HG02798 (cell line): ENCODE data around the gene CSF1R.

ENCODE experiments used
- ATAC-seq: cut with Tn5 transposase; IDR thresholded peaks from one replicate; pipeline ENCODE4 v1.9.1; 2021; ENCODE audit warnings: mild to moderate bottlenecking; ENCODE audit not compliant: unreplicated experiment, poor library complexity

The CSF1R gene

GRCh38 chr5:150075233-150075632 lies 11.1 kb downstream of the CSF1R start:
- no peak for ATAC-seq

- ATAC-seq = no peak
Observed at GRCh38 chr5:150073677-150074076, 12.7 kb downstream of the CSF1R start.

GRCh38 chr5:150073086-150073625 lies 13.2 kb downstream of the CSF1R start:
- ATAC-seq = no peak

DNA sequence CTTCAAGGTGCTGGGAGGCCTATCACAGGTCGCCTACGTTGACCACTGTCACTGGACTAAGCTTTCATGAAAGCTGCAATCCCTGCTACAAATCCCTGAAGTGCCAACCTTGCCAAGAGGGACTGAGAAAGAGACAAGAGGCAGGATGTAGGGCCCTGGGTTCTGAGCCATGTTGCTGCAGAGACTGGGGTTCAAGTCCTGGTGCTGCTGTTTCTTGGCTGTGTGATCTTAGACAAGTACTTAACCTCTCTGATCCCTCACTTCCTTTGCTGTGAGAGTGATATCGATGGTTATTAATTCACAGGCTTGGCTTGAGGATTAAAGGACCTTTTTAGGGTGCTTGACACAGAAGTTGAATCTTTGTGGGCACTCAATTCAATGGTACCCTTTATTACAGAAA lies 15.5 kb downstream of the CSF1R start:
- no peak for ATAC-seq

DNA sequence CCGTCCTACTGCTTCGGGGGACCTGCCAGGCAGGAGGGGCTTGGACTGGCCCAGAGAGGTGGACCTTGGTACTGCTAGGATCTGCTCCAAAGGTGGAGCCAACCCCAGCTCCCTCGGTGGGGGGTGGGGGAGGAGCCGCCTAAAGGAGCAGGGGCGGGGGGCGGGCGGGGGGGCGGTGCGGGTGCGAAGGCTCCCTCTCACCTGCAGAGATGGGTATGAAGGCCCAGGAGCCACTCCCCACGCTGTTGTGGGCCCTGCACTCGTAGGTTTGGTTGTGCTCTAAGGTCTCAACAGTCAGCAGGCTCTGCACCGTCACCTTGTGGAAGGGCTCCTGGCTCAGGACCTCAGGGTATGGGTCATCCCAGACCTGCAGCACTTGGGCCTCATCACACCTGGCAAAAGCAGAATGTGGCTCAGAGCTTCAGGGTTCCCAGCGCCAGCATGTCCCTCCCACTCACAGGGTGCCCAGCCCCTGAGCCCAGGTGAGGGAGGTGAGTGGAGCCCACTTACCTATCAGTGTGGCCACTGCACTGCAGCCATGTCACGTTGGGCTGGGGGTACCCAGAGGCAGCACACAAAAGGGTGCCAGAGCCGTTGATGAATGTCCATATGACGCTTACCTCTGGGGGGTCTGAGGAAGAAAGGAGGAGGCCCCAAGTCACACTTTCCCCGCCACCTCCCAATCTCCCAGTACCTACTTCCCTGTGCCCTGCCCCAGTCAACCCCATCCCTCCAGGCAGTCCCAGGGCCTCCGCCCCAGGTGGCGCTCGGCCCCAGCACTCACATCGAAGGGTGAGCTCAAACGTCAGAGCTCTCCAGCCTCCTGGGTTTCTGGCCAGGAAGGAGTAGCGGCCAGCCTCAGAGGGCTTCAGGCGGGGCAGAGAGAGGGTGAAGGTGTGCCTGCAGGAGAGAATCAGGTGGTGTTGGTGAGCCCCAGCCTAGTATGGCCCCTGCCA lies 16.4 kb downstream of the CSF1R start:
- no peak for ATAC-seq

DNA sequence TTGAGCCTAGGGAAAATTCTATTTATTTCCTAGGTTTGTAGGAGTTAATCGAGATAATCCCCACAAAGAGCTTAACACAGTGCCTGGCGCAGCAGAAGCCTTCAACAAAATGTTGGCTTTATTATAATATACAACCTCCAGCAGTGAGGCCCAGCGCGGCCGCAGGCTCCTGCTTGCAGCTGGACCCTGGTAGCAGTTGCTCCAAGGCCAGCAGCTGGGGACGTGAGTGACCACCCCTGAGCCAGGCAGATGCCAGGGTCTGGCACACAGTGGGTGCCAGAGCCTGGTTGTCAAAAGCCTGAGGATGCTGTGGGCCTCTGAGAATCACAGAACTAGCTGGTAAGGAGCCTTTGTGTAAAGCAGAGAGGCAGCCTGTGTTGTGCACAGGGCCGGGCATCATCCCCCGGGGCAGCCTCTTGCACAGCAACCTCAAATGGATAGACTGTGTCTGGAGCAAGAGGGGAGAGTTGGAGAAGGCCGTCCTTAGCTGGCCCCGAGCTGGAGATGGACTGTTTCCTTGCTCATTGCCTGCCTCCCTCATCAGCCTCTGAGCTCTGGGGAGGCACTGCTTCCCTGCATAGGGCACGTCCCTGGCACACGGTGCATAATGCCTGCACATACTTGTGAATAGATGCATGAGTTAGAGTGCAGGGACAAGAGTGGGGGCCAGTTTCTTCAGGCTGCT lies 17.3 kb downstream of the CSF1R start:
- no peak for ATAC-seq

DNA sequence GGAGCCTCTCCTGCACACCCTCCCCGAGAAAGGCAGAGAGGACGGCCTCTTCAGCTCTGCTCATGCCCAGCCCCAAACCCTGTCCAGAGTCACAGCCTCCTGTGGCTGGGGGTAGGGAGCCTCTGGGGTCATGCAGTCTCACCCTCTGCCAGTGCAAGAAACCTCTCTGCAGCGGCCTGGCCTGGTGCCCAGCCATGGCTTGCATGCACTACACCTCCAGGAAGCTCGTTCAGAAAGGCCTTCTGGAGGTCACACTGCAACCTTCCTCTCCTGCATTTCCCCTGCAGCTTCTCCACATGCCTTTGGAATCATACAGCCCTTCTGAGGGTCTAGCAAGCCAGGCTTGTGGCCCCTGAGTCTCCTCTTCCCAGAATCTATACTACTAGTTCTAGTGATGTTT lies 17.9 kb downstream of the CSF1R start:
- ATAC-seq = no peak

GRCh38 chr5:150068071-150068470 lies 18.3 kb downstream of the CSF1R start:
- no peak for ATAC-seq

GRCh38 chr5:150067405-150067960 lies 18.9 kb downstream of the CSF1R start:
- no peak for ATAC-seq

DNA sequence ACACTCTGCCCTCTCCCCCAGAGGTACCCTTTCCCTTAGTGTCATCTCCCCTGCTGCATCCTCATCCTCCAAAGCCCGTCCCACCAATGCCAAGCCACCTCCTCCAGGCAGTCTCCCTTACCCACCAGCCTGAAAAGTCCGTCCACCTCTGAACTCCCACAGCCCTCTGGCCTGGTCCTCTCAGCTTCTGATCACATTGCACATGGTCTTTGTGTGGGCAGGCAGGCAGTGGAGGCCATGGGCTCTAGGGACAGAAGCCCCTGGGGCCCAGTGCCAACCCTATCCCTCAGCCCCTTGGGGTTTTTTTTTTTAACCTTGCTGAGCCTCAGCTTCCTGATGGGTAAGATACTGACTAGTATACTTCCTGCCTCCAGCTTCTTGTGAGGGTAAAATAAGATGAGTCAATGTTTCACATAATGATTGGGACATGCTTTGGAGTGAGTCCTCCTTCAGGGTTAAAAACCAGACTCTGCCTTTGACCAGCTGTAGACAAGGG lies 19.4 kb downstream of the CSF1R start:
- no peak for ATAC-seq

- no peak for ATAC-seq
Observed at GRCh38 chr5:150066436-150066835, 19.9 kb downstream of the CSF1R start.

DNA sequence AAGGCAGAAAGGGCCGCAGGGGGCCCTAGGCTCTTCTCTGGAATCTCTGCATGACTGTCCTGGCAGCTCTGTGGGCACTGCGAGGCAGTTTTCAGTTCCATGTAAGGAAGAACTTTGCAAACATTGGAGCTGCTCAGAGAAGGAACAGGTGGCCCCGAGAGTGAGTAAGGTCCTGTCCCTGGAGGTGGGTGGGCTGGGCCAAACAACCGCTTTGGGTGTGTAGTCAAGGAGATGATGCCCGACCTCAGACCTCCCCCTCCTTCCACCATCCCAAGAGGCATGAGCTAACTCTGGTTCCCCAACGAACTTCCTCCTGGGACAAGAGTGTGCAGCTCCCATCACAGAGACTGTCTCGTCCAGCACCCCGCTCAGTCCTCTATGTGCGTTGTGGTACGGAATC lies 20.5 kb downstream of the CSF1R start:
- ATAC-seq = no peak

GRCh38 chr5:150065346-150065745 lies 21.0 kb downstream of the CSF1R start:
- no peak for ATAC-seq

DNA sequence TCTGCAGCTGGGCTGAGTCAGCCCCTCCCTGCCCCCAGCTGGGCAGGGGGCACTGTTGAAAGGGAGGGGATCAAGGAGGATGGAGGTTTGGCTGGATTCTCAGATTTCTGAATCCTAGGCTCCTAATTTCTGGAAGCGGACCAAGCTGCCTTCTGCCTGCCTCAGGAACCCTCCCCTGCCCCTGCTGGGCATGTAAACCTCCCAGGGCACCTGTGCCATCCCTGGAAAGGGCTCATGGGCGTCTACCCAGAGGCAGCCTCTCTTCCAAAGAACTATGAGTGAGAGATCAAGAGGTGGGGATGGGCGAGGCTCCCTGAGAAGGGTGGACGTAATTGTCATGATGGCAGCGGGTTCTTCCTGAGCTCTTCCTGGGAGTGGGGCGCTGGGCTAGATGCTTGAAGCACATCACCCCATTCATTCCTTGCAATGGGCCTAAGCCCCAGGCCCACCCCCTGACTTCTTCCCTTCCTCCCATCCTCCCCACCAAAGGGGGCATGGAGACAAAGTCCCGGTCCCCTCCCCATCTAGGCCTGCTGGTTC lies 21.6 kb downstream of the CSF1R start:
- no peak for ATAC-seq

DNA sequence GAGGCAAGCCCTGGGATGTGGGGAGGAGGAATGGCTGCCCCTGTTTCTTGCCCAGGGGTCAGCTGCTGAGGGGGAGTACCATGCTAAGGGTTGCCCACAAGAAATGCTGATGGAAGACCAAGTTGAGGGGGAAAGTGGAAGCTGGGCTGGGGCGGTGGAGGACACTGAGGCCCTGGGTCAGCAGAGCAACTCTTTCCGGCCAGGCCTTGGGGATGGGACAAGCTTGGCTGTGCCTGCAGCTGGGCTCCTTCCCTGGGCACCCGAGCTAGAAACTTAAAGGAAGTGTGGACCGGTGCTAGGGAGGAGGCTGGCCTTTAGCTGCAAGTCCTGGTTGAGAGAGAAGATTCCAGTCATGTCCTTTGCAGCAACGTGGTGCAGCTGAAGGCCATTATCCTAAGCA lies 22.7 kb downstream of the CSF1R start:
- no peak for ATAC-seq

DNA sequence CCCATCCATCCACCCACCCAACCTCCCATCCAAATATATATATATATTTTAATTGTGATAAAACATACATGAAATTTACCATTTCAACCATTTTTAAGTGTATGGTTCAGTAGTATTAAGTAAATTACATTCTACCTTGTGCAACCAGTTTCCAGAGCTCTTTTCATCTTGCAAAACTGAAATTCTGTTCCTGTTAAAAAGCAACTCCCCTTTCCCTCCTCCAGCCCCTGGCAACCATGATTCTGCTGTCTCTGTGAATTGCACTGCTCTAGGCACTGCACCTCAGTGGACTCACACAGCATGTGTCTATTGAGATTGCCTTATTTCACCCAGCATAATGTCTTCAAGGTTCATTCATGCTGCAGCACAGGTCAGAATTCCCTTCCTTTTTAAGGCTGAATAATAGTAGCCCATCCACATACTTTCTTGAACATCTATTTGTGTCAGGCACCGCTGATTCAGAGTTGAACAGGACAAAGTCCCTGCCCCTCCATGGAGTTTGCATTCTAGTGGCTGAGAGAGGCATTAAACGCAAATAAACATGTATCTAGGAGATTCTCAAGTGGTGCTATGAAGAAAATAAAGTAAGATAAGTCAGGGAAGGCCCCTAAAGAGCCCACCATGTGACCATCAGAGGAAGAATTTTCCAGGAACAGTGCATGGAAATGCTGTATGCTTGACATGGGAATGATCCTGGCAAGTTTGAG lies 24.0 kb downstream of the CSF1R start:
- no peak for ATAC-seq

DNA sequence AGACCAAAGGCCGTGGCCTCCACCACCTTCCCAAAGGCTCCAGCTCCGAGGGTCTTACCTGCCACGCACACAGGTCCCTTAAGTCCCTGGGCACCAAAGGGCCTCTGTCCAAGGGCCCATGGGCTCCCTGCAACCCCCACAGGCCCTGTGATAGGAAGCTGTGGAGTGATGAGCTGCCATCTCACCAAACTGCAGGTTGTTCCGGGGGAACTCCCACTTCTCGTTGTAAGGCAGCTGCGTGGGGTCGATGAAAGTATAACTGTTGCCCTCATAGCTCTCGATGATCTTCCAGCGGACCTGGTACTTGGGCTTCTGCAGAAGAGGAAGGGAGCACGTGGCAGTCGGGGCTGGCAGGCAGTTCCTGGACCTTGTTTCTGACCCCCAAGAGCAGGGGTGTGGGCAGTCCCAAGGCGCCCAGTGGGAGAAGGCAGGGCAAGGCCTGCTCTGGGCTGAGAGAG lies 24.8 kb downstream of the CSF1R start:
- no peak for ATAC-seq

DNA sequence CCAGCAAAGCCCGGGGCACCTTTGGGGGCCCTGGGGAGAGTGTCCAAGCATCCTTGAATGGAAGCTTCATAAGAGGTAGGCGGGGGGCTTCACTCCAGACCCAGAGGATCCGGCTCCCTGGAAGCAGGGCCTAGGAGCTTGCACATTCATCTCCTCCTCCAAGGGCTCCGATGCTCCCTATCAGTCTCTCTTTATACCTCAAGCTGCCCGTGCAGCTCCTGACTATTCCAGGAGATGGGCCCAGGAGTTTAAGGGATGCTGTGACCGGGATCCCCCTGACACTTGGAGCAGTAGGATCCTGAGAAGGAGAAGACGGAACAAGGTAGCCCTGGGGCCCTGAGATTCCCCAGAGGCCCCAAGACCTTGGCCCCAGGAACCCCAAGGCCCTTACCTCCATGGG lies 25.9 kb downstream of the CSF1R start:
- no peak for ATAC-seq

- no peak for ATAC-seq
Observed at GRCh38 chr5:150059623-150060022, 26.7 kb downstream of the CSF1R start.
